GM19467 (cell line): ENCODE measurements around the gene NRIP1.
"Not testable (repeated sequence)": the region's sequence is repeated elsewhere in the genome, so short reads cannot be mapped to it uniquely, and the experiment has no call there.

ENCODE experiments used
- ATAC-seq: cut with Tn5 transposase; IDR thresholded peaks from one replicate; pipeline ENCODE4 v1.9.1; 2021; ENCODE audit warnings: mild to moderate bottlenecking, moderate library complexity; ENCODE audit not compliant: unreplicated experiment

NRIP1 gene

DNA sequence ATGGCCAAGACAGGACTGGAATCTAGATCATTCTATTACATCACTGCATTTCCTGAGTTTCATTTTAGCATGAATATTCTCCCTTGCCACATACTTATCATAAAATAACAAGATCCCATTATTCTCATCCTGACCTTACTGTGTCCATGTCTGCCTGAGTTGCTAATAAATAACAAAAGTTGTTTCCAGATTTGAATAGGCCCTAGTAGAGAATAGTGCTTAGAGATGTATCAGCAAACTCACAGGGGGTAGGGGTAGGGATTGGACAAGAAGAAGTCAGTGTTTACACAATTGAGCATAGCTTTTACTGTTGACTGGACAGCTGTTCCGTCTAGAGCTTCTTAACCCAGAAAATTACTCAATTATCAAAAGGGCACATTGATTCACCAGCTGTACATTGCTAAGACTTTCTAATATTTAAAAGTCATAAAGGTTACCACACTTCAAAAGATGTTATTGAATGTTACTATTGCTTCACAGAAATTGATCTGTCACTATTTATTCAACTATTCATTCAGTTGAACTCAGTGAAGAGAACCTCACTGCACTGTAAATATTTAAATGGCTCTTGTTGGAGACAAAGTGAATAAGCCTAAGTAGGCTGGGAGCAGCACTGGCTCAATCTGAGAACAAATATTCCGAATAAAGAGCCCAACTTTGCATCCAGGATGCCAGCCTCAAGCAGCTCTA lies 121.9 kb downstream of the NRIP1 start:
- no peak for ATAC-seq

DNA sequence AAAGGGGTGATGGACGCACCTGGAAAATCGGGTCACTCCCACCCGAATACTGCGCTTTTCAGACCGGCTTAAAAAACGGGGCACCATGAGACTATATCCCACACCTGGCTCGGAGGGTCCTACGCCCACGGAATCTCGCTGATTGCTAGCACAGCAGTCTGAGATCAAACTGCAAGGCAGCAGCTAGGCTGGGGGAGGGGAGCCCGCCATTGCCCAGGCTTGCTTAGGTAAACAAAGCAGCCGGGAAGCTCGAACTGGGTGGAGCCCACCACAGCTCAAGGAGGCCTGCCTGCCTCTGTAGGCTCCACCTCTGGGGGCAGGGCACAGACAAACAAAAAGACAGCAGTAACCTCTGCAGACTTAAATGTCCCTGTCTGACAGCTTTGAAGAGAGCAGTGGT lies 137.5 kb downstream of the NRIP1 start:
- not testable (repeated sequence) for ATAC-seq

DNA sequence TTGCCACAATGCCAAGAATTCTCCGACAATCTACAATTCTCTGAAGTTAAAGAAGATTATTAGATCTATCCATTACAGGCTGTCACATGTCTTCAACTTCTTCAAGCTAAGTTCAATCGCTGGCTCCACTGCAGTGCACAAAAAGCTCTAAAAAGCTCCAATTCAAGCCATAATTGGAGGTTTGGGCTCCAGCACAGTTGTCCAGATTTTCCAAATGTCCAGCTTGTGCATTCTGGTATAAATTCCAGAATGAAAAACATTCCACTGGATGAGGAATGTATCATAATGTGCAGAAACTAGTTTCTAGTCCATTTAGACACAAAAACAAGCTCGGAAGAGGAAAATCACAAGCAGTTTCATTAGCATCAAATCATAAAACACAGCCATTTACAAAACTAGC lies 138.6 kb downstream of the NRIP1 start:
- no peak for ATAC-seq

DNA sequence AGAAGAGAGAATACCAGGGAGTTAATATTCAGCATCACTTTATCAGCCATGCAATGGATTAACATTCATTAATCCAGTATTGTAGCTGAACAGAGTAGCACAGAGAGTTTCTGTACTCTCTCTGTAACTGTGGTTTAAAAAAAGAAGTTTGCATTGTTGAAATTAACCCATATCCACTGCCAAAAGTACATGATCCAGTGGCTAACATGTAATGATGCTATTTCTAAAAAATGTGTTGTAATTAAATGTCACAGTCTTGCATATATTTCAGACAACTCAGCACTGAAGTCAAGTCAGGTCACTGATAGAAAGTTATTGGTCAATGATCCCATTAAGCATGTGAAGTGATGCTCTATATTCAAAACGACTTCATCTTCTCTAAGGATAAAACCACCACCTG lies 141.3 kb downstream of the NRIP1 start:
- no peak for ATAC-seq

DNA sequence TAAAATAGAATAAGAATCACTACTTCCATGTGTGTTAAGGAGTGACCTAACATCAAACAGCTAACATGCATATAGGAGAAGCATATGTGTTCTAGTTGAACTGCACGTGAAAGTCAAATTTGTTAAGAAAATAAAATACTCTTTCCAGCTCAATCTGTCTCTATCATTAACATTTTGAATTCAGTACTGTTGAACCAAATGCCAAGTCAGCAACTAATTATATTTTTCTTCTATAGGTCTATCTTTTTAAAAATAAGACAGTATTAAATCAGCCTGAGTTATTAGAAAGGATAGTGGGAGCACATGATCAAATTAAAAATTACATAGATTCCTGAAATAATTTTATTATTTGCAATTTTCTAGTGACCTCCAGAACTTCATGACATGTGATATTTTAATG lies 141.8 kb downstream of the NRIP1 start:
- no peak for ATAC-seq

DNA sequence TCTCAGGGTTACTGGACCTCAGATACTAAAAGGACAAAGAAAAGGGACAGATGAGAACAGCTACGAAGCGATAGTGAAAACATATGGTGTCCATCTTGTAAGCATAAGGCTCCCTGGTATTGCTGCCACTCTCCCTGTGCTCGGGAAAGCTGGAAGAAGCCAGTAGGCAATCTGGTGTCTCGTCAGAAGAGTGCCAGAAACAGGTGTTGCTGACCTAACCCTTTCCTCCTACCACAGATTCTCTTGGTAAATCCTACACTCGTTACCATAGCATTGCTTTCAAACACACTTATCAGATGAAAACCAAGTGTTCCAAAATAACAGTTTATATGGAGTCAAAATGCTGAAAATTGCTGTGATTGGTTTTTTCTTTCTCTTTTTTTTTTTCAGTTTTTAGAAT lies 146.3 kb downstream of the NRIP1 start:
- ATAC-seq, result no peak

DNA sequence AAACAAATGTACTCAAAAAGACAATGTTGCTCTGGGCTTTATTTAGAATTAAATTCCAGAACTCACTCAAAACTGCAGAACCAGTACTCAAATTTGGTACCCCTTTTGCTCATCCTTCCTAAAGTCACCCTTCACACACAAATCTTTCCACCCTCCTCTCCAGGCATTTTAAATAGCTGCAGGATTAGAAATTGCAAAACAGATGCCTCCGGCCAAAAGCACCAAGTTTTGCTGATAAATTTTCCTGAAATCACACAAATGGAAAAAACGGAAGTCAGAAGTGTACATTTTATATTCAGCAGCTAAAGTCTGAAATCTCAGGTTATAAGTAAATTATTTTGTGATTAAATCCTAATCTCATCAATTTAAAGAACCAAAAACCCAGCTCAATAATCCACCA lies 147.0 kb downstream of the NRIP1 start:
- no peak for ATAC-seq

DNA sequence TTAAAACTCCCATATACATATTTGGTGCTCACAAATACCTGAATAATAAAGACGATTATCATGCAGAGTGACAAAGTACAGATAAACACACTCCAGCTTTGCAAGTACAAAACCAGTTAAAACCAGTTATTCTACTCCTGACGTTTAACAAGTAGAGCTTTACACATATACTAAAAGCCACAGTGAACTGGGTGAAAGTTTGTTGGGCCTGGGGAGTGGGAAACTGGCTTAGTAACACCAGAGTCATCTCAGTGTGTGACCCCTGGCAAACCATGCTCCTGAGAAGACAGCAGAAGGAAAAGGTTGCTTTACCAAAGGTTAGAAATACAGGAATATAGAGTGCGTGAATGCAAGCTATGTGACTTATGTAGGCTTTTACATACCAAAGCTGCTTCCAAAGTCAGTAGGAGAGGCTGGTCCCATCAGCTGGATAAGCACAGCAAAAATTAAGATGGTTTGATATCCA lies 148.1 kb downstream of the NRIP1 start:
- ATAC-seq, result no peak

DNA sequence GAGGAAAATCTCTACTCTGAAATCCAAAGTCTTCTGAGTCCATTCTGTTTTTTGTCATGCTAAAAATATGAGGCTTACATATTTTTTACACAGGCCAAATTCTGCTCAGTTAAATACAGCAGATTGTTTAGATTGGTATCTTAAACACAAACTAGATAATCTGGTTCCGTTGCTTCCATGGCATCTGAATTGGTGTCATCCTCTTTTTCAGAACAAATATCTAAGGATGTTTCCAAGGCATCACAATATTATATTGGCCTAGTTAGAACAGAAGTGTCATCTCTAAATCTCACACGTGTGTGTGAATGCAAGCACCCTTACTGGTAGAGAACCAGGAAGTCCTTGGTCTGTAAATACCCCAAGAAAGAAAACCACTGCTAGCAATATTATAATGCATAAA lies 151.2 kb downstream of the NRIP1 start:
- ATAC-seq, result no peak

DNA sequence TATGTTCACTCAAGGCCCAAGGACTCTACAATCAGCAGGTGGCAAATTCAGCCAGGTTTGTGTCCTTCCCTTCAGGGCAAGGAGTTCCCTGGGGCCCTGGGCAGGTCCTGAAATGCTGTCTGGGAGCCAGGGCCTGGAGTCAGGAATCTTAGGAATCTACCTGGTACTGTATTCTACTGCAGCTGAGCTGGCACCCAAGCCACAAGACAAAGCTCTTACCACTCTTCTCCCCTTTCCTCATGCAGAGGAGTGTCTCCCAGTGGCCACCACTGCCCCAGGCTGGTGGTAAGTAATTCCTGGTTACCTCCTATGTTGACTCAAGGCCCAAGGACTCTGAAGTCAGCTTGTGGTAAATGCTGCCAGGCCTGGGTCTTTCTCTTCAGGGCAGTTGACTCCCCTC lies 153.4 kb downstream of the NRIP1 start:
- ATAC-seq, result no peak
